ENCODE data around the gene CYP3A5.
"Not testable (repeated sequence)": the region's sequence is repeated elsewhere in the genome, so short reads cannot be mapped to it uniquely, and the experiment has no call there.

The CYP3A5 gene

DNA sequence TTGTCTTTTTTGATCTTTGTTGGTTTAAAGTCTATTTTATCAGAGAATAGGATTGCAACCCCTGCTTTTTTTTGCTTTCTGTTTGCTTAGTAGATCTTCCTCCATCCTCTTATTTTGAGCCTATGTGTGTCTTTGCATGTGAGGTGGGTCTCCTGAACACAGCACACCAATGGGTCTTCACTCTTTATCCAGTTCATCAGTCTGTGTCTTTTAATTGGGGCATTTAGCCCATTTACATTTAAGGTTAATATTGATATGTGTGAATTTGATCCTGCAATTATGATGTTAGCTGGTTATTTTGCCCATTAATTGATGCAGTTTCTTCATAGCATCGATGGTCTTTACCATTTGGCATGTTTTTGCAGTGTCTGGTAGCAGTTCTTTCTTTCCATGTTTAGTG, 11.9 kb upstream of the CYP3A5 start:
- H3K14ac ChIP-seq (ENCODE audit: low read length); H3K27me3 ChIP-seq (ENCODE audit: control insufficient read depth in 3 of 3, insufficient read depth in 3 of 3, low read depth in 1 of 3, low read length in 3 of 3); H2BK12ac ChIP-seq (ENCODE audit: low read length); H3K79me1 ChIP-seq (ENCODE audit: low read depth, low read length); H3K4me3 ChIP-seq (ENCODE audit: low read length in 2 of 2); H3K4me1 ChIP-seq (ENCODE audit: control insufficient read depth in 2 of 2, insufficient read depth in 1 of 2, low read depth in 1 of 2, low read length in 2 of 2); H3K18ac ChIP-seq (ENCODE audit: low read length); H2AK5ac ChIP-seq (ENCODE audit: low read depth, low read length); H3K9me3 ChIP-seq (replicated peaks in 1 of 2; ENCODE audit: control insufficient read depth in 2 of 2, insufficient read depth in 1 of 2, low read depth in 1 of 2, low read length in 2 of 2); H3K4ac ChIP-seq (ENCODE audit: low read length); H2BK15ac ChIP-seq (ENCODE audit: low read length); H3K9ac ChIP-seq (ENCODE audit: low read depth, low read length, poor library complexity); H2BK5ac ChIP-seq (ENCODE audit: low read length); H3K36me3 ChIP-seq (replicated peaks in 1 of 2; ENCODE audit: control insufficient read depth in 2 of 2, insufficient read depth in 2 of 2, low read length in 2 of 2); H4K8ac ChIP-seq (ENCODE audit: low read depth, low read length); H3K23ac ChIP-seq (ENCODE audit: low read depth, low read length, poor library complexity); DNase-seq (ENCODE audit: low spot score); H2BK120ac ChIP-seq (ENCODE audit: low read depth, low read length); H3K27ac ChIP-seq (replicated peaks; ENCODE audit: low read length); H3K4me2 ChIP-seq (ENCODE audit: insufficient read depth, low read length, poor library complexity, severe bottlenecking); H4K91ac ChIP-seq (ENCODE audit: low read depth, low read length, poor library complexity); H2AFZ ChIP-seq (ENCODE audit: low read length): not testable (repeated sequence)
- WGBS, 2 donors (ENCODE audit: extremely low coverage in 2 of 2, insufficient read length in 2 of 2, insufficient replicate concordance in 1 of 2) = no CpG with 5 or more reads among the region's 1 CpG

DNA sequence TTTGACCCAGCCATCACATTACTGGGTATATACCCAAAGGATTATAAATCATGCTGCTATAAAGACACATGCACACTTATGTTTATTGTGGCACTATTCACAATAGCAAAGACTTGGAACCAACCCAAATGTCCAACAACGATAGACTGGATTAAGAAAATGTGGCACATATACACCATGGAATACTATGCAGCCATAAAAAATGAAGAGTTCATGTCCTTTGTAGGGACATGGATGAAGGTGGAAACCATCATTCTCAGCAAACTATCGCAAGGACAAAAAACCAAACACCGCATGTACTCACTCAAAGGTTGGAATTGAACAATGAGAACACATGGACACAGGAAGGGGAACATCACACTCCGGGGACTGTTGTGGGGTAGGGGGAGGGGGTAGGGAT, 11.1 kb upstream of the CYP3A5 start:
- not testable (repeated sequence) for H4K91ac ChIP-seq (ENCODE audit: low read depth, low read length, poor library complexity); H2BK5ac ChIP-seq (ENCODE audit: low read length); H3K4me2 ChIP-seq (ENCODE audit: insufficient read depth, low read length, poor library complexity, severe bottlenecking); H3K27me3 ChIP-seq (ENCODE audit: control insufficient read depth in 3 of 3, insufficient read depth in 3 of 3, low read depth in 1 of 3, low read length in 3 of 3); H2BK120ac ChIP-seq (ENCODE audit: low read depth, low read length); H3K23ac ChIP-seq (ENCODE audit: low read depth, low read length, poor library complexity); H4K8ac ChIP-seq (ENCODE audit: low read depth, low read length); H3K4ac ChIP-seq (ENCODE audit: low read length); H3K27ac ChIP-seq (replicated peaks; ENCODE audit: low read length); H3K9ac ChIP-seq (ENCODE audit: low read depth, low read length, poor library complexity); H3K14ac ChIP-seq (ENCODE audit: low read length); H3K18ac ChIP-seq (ENCODE audit: low read length); H2BK12ac ChIP-seq (ENCODE audit: low read length); H3K79me1 ChIP-seq (ENCODE audit: low read depth, low read length); H2AFZ ChIP-seq (ENCODE audit: low read length); H3K4me1 ChIP-seq (ENCODE audit: control insufficient read depth in 2 of 2, insufficient read depth in 1 of 2, low read depth in 1 of 2, low read length in 2 of 2); H3K4me3 ChIP-seq (ENCODE audit: low read length in 2 of 2); H3K36me3 ChIP-seq (replicated peaks in 1 of 2; ENCODE audit: control insufficient read depth in 2 of 2, insufficient read depth in 2 of 2, low read length in 2 of 2); DNase-seq (ENCODE audit: low spot score); H2BK15ac ChIP-seq (ENCODE audit: low read length); H2AK5ac ChIP-seq (ENCODE audit: low read depth, low read length); H3K9me3 ChIP-seq (replicated peaks in 1 of 2; ENCODE audit: control insufficient read depth in 2 of 2, insufficient read depth in 1 of 2, low read depth in 1 of 2, low read length in 2 of 2)
- no CpG with 5 or more reads among the region's 4 CpGs for WGBS, 2 donors (ENCODE audit: extremely low coverage in 2 of 2, insufficient read length in 2 of 2, insufficient replicate concordance in 1 of 2)

DNA sequence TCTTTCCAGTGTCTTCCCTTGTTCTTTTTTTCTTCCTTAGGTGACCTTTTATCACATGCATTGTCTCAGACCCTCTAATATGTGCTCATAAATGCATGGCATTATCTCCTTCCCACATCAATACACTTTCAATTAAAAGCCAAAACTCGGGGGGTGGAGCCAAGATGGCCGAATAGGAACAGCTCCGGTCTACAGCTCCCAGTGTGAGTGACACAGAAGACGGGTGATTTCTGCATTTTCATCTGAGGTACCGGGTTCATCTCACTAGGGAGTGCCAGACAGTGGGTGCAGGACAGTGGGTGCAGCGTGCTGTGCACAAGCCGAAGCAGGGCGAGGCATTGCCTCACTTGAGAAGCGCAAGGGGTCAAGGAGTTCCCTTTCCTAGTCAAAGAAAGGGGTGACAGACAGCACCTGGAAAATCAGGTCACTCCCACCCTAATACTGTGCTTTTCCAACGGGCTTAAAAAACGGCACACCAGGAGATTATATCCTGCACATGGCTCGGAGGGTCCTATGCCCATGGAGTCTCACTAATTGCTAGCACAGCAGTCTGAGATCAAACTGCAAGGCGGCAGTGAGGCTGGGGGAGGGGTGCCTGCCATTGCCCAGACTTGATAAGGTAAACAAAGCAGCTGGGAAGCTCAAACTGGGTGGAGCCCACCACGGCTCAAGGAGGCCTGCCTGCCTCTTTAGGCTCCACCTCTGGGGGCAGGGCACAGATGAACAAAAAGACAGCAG, 6.2 kb upstream of the CYP3A5 start:
- H3K23ac ChIP-seq (ENCODE audit: low read depth, low read length, poor library complexity); H3K18ac ChIP-seq (ENCODE audit: low read length); H2BK5ac ChIP-seq (ENCODE audit: low read length): not testable (repeated sequence)

DNA sequence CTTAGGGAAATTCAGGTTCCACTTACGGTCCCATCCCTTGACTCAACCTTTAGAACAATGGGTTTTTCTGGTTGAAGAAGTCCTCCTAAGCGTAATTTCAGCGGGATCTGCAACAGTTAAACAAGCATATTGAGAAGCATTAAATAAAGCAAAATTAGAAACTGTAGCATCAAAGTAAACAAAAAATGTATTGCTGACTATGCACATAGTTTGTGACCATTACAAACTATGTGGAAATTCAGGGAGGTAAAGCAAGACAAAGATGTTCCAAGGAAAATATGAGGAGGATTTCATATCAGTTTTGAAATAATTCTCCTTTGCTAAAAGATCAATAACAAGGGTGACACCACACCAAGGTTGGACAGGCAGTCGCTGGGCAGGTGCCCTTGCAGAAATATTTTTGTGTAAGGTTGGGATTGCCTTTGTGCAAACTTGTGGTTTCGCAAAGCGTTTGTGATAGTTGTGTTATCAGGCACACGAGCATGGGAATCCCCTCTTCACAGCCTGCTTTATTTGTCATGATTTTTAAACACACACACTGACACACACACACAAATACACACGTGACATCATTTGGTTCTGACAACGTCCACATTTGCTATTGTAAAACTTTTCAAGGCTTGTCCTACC, 5.4 kb upstream of the CYP3A5 start:
- WGBS, 2 donors (ENCODE audit: extremely low coverage in 2 of 2, insufficient read length in 2 of 2, insufficient replicate concordance in 1 of 2) = no CpG with 5 or more reads among the region's 9 CpGs
- Histone ChIP-seq H3K27me3 (ENCODE audit: control insufficient read depth in 3 of 3, insufficient read depth in 3 of 3, low read depth in 1 of 3, low read length in 3 of 3) (no peaks in the 10 kb centered on the region), H3K9ac (ENCODE audit: low read depth, low read length, poor library complexity) (no peak overlapping the region), H3K4me3 (ENCODE audit: low read length in 2 of 2) (no peak overlapping the region), H2BK120ac (ENCODE audit: low read depth, low read length) (no peak overlapping the region), H3K79me1 (ENCODE audit: low read depth, low read length) (no peaks in the 10 kb centered on the region), H3K4me2 (ENCODE audit: insufficient read depth, low read length, poor library complexity, severe bottlenecking) (no peak overlapping the region), H4K91ac (ENCODE audit: low read depth, low read length, poor library complexity) (no peak overlapping the region), H3K23ac (ENCODE audit: low read depth, low read length, poor library complexity) (no peak overlapping the region), H3K9me3 (replicated peaks in 1 of 2; ENCODE audit: control insufficient read depth in 2 of 2, insufficient read depth in 1 of 2, low read depth in 1 of 2, low read length in 2 of 2) (peaks cover 2 to 4% of the 10 kb centered on the region in 2 donors), H3K36me3 (replicated peaks in 1 of 2; ENCODE audit: control insufficient read depth in 2 of 2, insufficient read depth in 2 of 2, low read length in 2 of 2) (no peaks in the 10 kb centered on the region), H2AK5ac (ENCODE audit: low read depth, low read length) (no peak overlapping the region), H3K14ac (ENCODE audit: low read length) (no peak overlapping the region), H2BK12ac (ENCODE audit: low read length) (no peak overlapping the region), H3K4me1 (ENCODE audit: control insufficient read depth in 2 of 2, insufficient read depth in 1 of 2, low read depth in 1 of 2, low read length in 2 of 2) (no peaks in the 10 kb centered on the region), H2BK5ac (ENCODE audit: low read length) (no peak overlapping the region), H3K4ac (ENCODE audit: low read length) (no peak overlapping the region), H2BK15ac (ENCODE audit: low read length) (no peak overlapping the region), H3K18ac (ENCODE audit: low read length) (no peak overlapping the region), H2AFZ (ENCODE audit: low read length) (no peak overlapping the region), H3K27ac (replicated peaks; ENCODE audit: low read length) (no peak overlapping the region), H4K8ac (ENCODE audit: low read depth, low read length) (no peak overlapping the region)
- DNase-seq (ENCODE audit: low spot score) = no peak

More for the DNA sequence above, 6.2 kb upstream of the CYP3A5 start:
- H3K9me3 ChIP-seq (replicated peaks in 1 of 2; ENCODE audit: control insufficient read depth in 2 of 2, insufficient read depth in 1 of 2, low read depth in 1 of 2, low read length in 2 of 2); DNase-seq (ENCODE audit: low spot score); H3K14ac ChIP-seq (ENCODE audit: low read length); H3K4me2 ChIP-seq (ENCODE audit: insufficient read depth, low read length, poor library complexity, severe bottlenecking); H3K36me3 ChIP-seq (replicated peaks in 1 of 2; ENCODE audit: control insufficient read depth in 2 of 2, insufficient read depth in 2 of 2, low read length in 2 of 2); H2BK15ac ChIP-seq (ENCODE audit: low read length); H3K4ac ChIP-seq (ENCODE audit: low read length); H3K9ac ChIP-seq (ENCODE audit: low read depth, low read length, poor library complexity); H4K8ac ChIP-seq (ENCODE audit: low read depth, low read length); H2AFZ ChIP-seq (ENCODE audit: low read length); H3K4me3 ChIP-seq (ENCODE audit: low read length in 2 of 2); H3K27ac ChIP-seq (replicated peaks; ENCODE audit: low read length); H3K27me3 ChIP-seq (ENCODE audit: control insufficient read depth in 3 of 3, insufficient read depth in 3 of 3, low read depth in 1 of 3, low read length in 3 of 3); H2BK12ac ChIP-seq (ENCODE audit: low read length); H3K4me1 ChIP-seq (ENCODE audit: control insufficient read depth in 2 of 2, insufficient read depth in 1 of 2, low read depth in 1 of 2, low read length in 2 of 2); H4K91ac ChIP-seq (ENCODE audit: low read depth, low read length, poor library complexity); H2AK5ac ChIP-seq (ENCODE audit: low read depth, low read length); H3K79me1 ChIP-seq (ENCODE audit: low read depth, low read length); H2BK120ac ChIP-seq (ENCODE audit: low read depth, low read length): not testable (repeated sequence)
- no CpG with 5 or more reads among the region's 14 CpGs for WGBS, 2 donors (ENCODE audit: extremely low coverage in 2 of 2, insufficient read length in 2 of 2, insufficient replicate concordance in 1 of 2)

All from neuronal stem cell (in vitro differentiated cells).